Glutamatergic neuron (in vitro differentiated cells): ENCODE results near the gene KIF12. TPM values are rescaled to one million over a fixed set of nuclear protein-coding genes. Genes with fewer than 3 reads are reported as not detected.

Experiments used
- DNase-seq: peaks from one replicate; pipeline ENCODE4 v3.0.0; 2022
- H3K27ac Mint-ChIP-seq: one replicate; pipeline ENCODE4 v1.8.0; 2020; ENCODE audit warnings: mild to moderate bottlenecking, mixed read lengths, inconsistent platforms; ENCODE audit not compliant: unreplicated experiment
- H3K27me3 Mint-ChIP-seq: one replicate; pipeline ENCODE4 v1.8.0; 2020; ENCODE audit warnings: mild to moderate bottlenecking, moderate library complexity, mixed read lengths, inconsistent platforms; ENCODE audit not compliant: unreplicated experiment
- H3K36me3 Mint-ChIP-seq: one replicate; pipeline ENCODE4 v1.8.0; 2020; ENCODE audit warnings: mild to moderate bottlenecking, mixed read lengths, inconsistent platforms; ENCODE audit not compliant: unreplicated experiment
- H3K4me1 Mint-ChIP-seq: one replicate; pipeline ENCODE4 v1.8.0; 2020; ENCODE audit warnings: mild to moderate bottlenecking, low read depth, mixed read lengths, inconsistent platforms; ENCODE audit not compliant: unreplicated experiment
- H3K4me3 Mint-ChIP-seq: one replicate; pipeline ENCODE4 v1.8.0; 2020; ENCODE audit warnings: mild to moderate bottlenecking, mixed read lengths, inconsistent platforms; ENCODE audit not compliant: unreplicated experiment
- H3K9me3 Mint-ChIP-seq: one replicate; pipeline ENCODE4 v1.8.0; 2020; ENCODE audit warnings: mild to moderate bottlenecking, moderate library complexity, mixed read lengths, inconsistent platforms; ENCODE audit not compliant: unreplicated experiment
- CTCF ChIP-seq: fragments of 200-600 bp; sonication (generic); IDR thresholded peaks from one replicate; pipeline ENCODE4 v1.5.0; 2021; ENCODE audit not compliant: partially characterized antibody, unreplicated experiment
- total RNA-seq: library from RNA; stranded (reverse); fragmentation: NEBNext Ultra II Directional; extraction: Animal tissue kit (Norgen Biotek cat#: 25700); gene quantifications from one replicate; pipeline ENCODE4 v1.2.1, GENCODE V29; 2021; ENCODE audit not compliant: unreplicated experiment

Gene KIF12
- total RNA-seq, 1 donor from 2014 or later = 0.93 TPM

- Mint-ChIP-seq H3K4me3 (no peak overlapping the region), H3K27me3 (peaks cover 7% of the 10 kb centered on the region), H3K27ac (no peak overlapping the region), H3K9me3 (no peaks in the 10 kb centered on the region), H3K4me1 (peaks cover 12% of the 10 kb centered on the region), H3K36me3 (no peaks in the 10 kb centered on the region)
- no peak for TF ChIP-seq CTCF
- DNase-seq = no peak
These were observed 20.4 kb upstream of the KIF12 start for GRCh38 chr9:114119242-114120191.

GRCh38 chr9:114117996-114118830 lies 19.1 kb upstream of the KIF12 start:
- no peak for TF ChIP-seq CTCF
- H3K9me3 Mint-ChIP-seq = no peaks in the 10 kb centered on the region
- peaks cover 16% of the 10 kb centered on the region for H3K4me1 Mint-ChIP-seq
- H3K27ac Mint-ChIP-seq = no peak overlapping the region
- no peak for DNase-seq
- H3K27me3 Mint-ChIP-seq = peaks cover 8% of the 10 kb centered on the region
- H3K4me3 Mint-ChIP-seq = no peak overlapping the region
- H3K36me3 Mint-ChIP-seq = peaks cover 3% of the 10 kb centered on the region

GRCh38 chr9:114117614-114117995 lies 18.5 kb upstream of the KIF12 start:
- Mint-ChIP-seq H3K9me3 (no peaks in the 10 kb centered on the region), H3K4me3 (no peak overlapping the region), H3K27me3 (peaks cover 8% of the 10 kb centered on the region), H3K4me1 (peaks cover 16% of the 10 kb centered on the region), H3K27ac (no peak overlapping the region), H3K36me3 (peaks cover 3% of the 10 kb centered on the region)
- no peak for DNase-seq
- TF ChIP-seq CTCF = no peak

- no peak for DNase-seq
- no peak for TF ChIP-seq CTCF
- Mint-ChIP-seq H3K4me3 (no peak overlapping the region), H3K27me3 (peaks cover 8% of the 10 kb centered on the region), H3K9me3 (no peaks in the 10 kb centered on the region), H3K27ac (no peak overlapping the region), H3K4me1 (peaks cover 9% of the 10 kb centered on the region), H3K36me3 (peaks cover 3% of the 10 kb centered on the region)
These were observed 17.1 kb upstream of the KIF12 start for GRCh38 chr9:114116126-114116747.
